Astrocyte (in vitro differentiated cells and primary cell): ENCODE results near the gene LBHD1.

Experiments
- EZH2 ChIP-seq: IDR thresholded peaks from 2 replicates; pipeline ENCODE4 v1.6.1; 2012; ENCODE audit warnings: mild to moderate bottlenecking, low read length, inconsistent platforms; ENCODE audit not compliant: insufficient read depth
- TF ChIP-seq, protein P1 (sequence below): IDR thresholded peaks from 2 replicates; pipeline ENCODE4 v1.5.1; 2011; ENCODE audit warnings: low read depth, mild to moderate bottlenecking, inconsistent platforms, low read length, moderate library complexity; ENCODE audit not compliant: insufficient read depth

DNA sequence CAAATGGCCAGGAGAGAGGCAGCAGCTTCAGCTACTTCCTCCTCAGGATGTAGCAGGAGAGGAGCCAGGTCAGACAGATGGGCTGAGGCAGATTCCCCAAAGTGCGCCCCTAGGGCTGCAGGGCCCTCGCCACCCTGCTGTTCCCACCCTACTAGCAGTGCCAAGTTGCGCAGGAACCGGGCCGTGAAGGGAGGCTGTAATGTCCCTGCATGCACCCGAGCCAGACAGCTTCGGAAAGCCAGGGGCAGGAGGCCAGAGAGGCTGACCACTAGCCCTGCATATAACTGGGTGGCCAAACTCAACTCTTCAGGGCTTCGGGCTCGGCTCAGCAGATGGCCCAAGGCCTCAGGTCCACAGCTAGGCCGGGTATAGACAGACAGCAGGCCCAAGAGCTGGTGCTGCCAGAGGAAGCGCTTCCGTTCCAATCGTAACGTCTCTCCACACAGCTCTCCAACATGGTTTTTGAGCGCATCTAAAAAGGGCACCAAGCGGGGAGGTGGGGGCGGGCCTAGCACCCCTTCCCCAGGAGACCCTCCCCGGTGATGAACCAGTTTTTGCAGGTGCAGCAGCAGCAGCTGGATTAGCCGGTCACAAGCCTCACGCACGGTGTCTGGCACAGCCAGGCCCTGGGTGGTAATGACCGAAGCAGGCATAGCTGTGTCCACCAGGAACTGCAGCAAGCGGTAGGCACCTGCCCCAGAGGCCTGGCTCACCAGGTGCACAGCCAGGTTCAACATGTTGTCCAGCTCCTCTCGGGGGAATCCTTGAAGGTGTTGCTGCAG, 23.7 kb downstream of the LBHD1 start:
- TF ChIP-seq, protein P1, sequence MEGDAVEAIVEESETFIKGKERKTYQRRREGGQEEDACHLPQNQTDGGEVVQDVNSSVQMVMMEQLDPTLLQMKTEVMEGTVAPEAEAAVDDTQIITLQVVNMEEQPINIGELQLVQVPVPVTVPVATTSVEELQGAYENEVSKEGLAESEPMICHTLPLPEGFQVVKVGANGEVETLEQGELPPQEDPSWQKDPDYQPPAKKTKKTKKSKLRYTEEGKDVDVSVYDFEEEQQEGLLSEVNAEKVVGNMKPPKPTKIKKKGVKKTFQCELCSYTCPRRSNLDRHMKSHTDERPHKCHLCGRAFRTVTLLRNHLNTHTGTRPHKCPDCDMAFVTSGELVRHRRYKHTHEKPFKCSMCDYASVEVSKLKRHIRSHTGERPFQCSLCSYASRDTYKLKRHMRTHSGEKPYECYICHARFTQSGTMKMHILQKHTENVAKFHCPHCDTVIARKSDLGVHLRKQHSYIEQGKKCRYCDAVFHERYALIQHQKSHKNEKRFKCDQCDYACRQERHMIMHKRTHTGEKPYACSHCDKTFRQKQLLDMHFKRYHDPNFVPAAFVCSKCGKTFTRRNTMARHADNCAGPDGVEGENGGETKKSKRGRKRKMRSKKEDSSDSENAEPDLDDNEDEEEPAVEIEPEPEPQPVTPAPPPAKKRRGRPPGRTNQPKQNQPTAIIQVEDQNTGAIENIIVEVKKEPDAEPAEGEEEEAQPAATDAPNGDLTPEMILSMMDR = no peak
- TF ChIP-seq EZH2 = no peak
